GM19372 (cell line): ENCODE results near the gene NSUN2.

Experiments used
- ATAC-seq: cut with Tn5 transposase; IDR thresholded peaks from one replicate; pipeline ENCODE4 v1.9.1; 2021; ENCODE audit warnings: mild to moderate bottlenecking, low read depth, moderate library complexity; ENCODE audit not compliant: unreplicated experiment

Gene NSUN2

DNA sequence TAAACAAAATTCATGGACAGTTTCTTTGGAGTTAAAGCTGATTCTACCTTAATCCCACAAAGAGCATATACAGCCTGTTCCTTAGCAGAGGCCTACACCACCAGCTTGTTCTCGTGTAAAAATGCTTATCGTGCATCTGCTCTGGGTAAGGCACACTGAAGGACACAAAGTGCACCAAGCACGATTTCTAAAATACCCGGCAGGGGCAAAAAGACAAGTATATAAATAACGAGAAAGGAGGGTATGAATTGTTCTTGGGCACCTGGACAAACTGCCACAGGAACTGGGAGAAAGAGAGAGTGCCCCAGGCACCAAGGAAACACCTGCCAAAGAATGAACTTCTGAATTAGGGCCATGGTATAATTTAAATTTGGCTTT lies 25.3 kb downstream of the NSUN2 start:
- ATAC-seq = no peak

DNA sequence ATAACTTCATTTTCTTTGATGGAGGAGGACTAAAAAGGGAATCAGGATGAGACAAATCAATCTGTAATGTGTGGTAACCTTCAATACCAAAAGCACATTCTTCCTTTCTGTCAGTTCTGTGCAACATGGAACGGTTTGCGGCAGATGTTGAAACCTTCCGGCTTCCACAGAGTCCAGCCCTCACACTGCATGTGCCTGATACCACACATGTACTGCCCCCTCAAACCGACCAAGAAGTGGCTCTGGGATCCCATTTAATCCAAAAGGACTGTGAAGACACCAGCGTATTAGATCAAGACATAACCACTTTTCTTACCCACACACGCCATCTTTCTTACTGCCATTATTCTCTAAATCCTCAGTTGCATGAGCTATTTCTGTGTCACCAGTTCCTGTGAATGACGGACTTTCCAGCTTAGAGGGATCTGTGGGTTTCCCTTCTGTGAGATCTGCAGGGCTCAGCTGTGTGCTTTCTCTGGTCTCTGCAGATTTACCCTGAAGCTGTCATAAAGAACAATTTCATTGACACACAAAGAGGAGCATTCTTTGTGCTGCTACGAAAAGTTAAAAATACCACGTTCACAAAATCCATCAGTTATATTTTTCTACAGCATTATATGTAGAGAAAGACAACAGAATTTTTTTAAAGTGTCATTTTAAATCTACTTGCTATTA lies 25.8 kb downstream of the NSUN2 start:
- ATAC-seq = no peak

DNA sequence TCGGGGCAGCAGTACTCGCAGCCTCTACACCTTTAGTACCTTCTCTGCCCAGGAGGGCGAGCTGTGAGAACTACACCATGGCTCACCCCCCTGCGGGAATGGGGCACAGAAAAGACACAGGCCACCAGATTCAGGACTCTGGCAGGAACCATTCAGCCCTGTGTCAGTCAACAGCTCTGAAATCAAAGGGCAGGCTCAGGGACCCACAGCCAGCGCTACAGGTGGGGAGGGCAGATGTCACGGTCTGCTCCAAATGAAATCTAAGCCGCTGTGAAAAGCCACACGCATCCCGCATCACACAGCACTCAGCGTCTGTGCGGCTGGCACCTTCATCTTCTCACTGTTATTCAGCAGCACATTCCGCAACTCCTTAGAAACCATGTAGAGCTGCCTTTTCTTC lies 27.9 kb downstream of the NSUN2 start:
- ATAC-seq = no peak

DNA sequence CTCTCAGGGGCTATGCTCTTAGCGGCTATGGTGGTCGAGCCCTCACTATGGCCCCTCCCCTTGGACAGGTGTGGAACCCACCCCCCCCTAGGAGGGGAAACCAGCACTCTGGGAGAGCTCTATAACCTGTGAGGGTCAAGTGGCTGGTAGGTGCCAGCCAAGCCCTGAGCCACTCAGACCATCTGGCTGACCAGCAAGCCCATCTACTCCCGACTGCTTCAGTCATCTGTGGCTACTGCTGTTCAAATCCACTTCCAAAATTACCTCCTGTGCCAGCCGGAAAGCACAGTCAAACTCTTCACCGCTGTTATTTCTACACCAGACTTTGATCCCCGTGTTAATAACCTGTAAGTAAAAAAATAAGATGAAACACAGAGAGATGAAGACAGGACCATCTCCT lies 28.5 kb downstream of the NSUN2 start:
- no peak for ATAC-seq

DNA sequence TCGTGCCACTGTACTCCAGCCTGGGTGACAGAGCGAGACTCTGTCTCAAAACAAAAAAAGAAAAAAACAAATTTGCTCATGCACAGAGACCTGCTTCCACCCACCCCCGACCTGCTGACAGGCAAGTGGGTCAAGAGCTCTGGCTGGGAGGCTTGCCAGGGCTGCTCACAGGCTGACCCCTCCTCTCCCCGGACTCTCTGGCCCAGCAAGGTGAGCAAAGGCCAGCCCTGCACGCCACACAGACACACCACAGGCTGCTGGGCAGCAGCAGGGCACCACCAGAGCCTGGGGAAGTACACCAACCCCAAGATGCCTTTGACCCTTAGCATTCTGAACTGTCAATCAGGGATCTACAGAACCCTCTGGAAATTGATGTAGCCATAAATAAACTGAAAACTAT lies 29.2 kb downstream of the NSUN2 start:
- no peak for ATAC-seq

DNA sequence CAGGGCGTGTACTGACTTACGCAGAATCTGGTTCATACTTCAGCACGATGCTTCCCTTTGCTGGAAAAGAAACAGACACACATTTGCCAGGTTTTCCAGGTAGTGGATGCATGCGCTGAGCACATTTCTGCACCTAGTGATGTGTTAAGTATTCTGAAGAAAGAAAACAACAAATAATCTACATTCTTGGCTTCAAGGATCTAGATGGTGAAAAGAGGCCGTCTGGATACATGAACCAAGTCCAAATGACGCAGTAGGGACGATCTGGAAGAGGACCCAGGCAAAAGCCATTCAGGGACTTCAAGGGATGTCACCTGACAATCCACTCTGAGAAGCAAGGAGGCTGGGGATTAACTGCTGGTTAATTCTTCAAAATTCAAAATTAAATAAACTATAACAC lies 30.4 kb downstream of the NSUN2 start:
- ATAC-seq = no peak

DNA sequence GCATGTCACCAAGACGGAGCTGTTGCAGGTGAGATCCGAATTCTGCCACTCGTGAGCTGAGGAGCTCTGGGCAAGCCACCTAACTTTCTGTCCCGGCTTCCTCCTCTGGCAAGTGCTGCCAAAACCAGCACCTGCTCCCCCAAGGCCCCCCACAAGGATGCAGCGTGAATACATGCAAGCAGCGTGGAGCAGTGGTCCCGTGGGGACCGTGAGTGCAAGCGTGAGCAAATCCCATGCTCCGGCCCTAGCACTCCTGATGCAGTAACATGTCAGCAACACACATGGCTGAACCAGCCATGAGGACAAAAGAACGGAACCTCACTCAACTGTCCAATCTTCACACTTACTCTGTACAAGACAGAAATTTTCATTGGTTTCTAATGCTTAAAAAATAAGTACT lies 31.0 kb downstream of the NSUN2 start:
- ATAC-seq = no peak

DNA sequence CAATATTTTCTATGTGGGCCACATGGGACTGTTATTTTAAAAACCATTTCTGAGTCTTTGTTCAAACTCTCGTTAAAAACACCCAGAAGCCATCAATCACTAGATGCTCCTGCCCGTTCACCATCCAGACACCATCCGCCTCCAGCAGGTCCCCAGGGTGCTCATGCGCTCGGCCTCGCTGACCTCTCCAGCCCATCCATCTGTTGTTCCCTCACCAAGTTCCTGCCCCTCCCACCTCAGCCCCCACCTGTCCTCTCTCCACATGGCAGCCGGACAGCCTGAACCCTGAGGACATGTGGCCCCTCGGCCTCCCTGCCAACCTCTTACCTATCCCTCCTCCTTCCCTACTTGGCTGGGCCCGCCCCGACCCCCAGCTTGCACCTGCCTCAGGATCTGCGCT lies 31.6 kb downstream of the NSUN2 start:
- no peak for ATAC-seq

DNA sequence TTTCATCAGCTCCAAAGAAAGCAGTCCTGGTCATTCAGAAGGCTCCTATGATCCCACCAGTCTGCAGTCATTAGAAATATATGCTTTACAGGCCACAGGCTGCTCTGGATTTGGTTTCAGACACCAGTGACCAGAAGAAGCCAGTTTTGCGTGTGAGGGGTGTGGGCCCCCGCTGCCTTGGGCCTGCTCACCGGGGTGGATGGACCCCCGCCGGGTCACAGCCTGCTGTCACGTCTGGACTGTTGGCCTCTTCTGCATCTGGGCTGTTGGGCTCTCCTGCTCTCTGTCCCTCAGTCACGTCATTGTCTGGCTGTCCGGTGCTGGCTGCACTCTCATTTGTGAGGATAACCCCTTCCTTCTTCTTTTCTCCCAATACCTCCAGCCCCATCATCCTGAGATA lies 33.1 kb downstream of the NSUN2 start:
- ATAC-seq = no peak

DNA sequence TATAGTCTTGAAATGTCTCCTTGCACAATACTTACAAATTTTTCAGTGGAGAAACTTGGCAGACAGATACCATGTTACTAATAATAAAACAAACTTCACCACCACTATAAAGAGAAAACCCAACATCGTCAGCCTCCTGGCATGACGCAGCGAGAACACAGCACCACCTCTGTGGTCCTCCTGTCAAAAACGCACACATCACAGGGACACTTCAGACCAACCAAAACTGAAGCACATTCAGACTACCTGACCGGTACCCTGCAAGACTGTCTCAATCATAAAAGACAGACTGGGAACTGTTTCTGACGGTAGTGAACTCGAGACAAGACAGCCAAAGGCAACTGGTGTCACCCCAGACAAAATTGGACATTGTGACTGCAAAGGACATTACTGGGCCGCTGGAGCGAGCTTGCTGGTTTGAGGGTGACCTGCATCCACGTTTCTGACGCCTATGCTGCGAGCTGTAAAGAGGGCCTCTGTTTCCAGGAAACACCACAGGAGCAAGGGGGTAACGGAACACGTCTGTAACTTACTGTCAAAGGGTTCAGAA lies 34.4 kb downstream of the NSUN2 start:
- no peak for ATAC-seq

DNA sequence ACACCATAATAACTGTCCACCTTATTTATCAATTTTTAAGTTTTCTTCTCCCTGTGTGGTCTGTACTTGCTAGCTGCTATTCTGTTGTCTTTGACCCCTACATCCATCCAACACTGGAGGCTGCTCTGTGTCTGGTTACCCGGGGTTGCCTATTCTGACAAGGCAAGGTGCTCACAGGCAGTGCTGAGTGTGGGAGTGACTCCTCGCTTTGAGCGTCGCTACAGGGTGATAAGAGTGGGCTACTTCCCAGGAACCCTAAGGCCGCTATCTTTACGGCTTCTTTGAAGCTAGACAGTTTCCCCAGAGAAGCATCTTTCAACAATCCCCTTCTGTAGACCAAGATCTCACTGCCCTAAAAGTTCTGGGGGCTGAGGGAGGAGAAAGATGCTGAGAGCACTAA lies 35.3 kb downstream of the NSUN2 start:
- ATAC-seq = no peak

DNA sequence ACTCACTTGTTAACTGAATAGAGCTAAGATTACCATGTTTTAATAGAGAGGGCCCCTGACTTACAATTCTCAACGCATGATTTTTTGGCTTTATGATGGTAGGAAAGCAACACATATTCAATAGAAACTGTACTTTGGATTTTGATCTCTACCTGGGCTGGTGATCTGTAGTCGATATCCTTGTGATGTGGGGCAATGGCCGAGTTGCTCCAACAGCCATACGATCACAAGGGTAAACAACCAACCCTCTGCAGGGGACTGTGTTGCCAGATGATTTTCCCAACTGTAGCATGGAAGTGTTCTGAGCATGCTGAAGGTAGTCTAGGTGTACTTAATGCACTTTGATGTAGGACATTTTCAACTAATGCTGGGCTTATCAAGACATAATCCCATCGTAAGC lies 36.5 kb downstream of the NSUN2 start:
- no peak for ATAC-seq

DNA sequence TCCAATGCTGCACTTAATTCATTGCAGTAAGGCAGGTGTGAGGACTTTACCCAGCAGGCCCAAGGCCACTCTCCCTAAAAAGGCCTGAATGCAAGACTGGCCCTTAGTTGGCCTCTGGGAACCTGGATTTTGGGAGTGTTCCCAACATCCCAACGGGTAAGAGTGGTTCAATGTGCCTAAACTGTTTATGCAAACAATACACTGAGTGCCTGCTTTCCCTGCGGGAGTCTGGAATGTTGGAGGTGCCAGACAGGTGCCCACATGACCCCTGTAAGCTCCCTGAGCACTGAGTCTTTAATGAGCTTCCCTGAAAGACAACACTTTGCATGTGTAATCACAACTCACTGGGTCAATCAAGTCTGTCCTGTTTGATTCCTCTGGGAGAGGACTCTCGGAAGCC lies 37.4 kb downstream of the NSUN2 start:
- ATAC-seq = no peak

DNA sequence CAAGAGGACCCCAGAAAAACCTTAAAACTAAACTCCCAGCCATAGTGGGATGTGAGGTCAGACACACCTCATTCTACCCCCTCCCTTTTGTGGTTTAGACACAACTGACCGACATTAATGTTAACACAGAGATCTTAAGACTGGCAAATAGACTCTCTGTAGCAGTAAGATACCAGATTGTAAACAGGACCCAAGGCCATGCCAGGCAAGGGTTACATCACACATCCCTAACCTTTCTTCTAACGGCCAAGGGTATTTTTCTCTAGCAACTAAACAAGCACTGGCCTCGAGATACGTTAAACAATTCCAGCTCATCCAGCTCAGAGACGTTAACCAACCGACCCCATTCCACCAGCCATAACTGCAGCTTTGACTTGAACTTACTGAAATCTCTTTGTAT lies 38.8 kb downstream of the NSUN2 start:
- no peak for ATAC-seq

DNA sequence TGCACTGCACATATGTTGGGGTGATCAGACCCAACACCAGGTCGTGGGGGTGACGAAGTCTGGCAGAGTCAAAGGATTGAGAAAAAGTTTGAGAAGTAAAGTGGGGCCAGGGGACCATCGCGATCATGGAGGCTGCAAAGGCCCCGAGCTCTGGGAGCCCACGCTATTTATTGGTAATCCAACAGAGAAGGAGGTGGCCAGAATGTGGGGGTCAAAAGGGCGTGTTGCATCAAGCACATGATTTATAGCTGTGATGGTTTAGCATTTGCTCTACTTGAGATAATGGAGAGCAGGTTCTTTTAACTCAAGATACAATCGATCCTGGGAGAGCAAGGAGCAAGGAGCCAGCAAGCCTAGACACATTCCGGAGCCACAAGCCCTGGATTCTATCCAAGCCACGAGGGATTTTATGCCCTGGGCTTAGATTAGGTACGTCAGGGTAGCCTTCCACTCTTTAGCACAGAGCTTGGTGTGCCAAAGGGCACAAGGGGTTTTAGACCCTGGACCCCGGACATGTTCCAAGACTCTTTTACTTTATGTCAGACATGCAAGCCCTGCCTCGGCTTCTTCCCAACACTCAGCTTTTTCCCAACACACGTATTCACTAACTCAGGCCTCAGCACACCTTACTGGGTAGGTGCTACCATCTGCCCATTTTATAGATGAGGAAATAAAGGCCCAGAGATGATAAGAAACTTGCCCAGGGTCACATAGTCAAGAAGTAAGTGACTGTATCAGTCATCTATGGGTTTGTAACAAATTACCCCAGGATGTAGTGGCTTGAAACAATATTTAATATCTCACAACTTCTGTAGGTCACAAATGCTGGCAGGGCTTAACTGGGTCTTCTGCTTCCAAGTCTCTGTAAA lies 39.5 kb downstream of the NSUN2 start:
- ATAC-seq = no peak

DNA sequence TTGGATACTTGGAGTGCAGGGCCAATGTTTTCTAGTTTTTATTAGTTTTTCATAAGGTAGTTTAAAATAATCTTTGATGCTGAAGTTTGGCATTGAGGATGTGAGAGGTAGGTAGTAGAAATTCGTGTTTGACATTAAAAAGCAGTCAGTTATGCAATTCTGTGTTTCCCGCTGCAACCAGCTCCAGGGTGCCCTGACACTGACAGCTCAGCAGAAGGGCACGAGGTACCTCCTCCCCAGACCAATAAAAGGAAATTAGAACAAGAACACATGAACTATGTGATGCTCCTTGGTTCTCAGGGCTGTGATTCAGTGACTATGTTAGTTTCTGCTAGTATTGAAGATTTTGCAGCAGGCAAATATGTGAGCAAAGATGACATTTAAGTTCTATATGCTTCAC lies 40.2 kb downstream of the NSUN2 start:
- no peak for ATAC-seq

DNA sequence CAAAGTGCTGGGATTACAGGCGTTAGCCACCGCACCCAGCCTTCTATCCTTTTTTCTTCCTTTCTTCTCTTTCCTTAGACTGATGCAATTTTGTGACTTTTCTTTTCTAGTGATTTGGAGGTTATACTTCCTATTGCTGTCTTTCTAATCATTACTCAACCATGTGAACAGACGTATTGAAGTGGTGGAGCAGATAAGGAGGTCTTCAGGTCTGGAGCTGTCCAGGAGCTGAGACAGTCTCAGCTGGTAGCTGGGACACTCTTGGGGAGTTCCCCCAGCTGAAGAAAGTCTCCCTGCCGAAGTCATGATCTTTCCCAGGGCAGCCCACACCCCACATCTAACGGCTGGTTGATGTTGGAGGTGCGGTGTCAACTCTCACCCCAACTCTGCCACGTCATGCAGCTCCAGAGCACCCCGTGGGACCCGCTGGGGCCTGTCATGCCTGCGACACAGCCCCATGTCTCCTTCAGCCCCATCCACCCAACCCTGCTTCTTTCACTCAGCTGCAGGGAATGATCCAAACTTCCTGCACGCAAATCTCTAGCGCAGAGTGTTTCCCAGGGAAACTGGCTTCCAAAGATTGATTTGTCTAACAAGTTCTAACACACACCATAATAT lies 41.1 kb downstream of the NSUN2 start:
- no peak for ATAC-seq

DNA sequence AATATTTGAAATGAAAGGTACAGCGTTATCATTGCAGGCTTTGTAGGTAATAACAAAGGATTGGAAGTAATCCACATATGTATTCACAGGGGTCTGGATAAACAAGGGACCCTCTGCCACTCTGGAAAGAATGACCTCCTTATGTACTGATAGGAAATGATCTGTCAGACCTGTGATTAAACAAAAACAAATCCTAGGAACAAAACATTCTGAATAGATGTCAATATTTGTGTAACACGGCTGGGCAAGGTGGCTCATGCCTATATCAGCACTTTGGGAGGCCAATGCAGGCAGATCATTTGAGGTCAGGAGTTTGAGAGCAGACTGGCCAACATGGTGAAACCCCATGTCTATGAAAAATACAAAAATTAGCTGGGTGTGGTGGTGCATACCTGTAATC lies 42.3 kb downstream of the NSUN2 start:
- no peak for ATAC-seq

DNA sequence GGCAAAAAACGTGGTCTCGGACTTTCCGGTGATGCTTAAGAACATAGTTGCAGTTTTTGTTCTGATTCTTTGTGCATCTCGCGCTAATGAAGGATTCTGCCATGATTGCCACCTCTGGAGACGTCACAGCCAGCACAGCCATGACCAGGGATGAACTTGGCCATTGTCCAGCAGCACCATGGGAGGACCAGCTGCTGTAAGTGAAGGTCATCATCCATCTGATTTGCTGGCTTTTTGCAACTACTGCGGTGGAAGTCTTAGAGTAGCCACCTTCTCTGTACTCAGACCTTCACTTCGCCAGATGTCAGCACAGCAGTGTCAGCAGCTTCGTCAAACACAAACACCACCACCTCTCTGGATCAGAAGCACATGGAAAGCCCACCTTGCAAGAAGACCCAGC lies 45.7 kb downstream of the NSUN2 start:
- no peak for ATAC-seq

DNA sequence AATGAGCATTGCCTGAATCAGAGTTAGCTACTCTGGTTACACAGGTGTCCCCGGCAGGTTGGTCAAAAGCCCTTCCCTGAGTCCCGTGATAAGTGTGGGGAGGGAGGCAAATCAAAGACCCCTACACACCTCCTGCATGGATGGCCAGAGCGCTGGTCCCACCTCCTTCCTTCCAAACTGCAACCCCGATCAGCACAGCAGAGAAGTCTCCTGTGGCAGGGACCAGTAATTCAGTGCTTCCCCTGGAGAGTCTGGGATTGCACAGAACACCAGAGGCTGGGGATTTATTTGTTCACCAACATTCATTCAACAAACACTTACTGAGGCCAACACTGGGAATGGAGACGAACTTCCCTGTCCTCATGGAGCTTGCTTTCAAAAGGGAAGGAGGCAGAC lies 46.2 kb downstream of the NSUN2 start:
- ATAC-seq = no peak

DNA sequence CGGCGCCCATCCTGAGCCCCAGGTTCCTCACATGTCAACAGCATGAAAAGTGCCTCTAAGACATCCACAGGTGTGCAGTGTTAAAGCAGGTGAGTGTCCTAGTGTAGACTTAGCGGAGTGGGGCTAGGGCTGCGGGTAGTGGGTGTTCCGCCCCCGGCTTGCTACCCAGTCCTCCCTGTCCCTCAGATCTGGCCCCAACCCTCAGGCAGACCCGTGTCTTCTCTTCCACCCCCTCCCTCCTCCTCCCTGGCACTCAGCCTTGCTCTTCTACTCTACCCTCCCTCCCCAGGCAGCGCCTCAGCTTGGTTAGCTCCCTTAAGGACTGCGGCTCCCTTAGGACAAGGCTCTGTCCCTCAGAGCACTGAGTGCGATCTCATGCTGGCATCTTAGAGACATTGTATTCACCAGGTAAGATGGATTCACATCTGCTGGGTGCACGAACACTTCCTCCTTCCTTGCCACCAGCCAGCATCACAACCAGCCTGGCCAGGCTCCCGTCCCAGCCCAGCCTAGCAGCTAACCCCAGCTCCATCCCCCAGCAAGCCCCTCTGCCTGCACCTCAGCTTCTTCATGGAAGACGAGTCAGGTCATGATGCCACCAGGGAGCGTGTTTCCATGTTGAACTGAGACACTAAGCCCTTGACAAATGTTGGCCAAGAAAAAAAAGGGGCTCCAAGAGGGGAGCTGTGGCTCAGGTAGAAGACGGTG lies 46.8 kb downstream of the NSUN2 start:
- no peak for ATAC-seq
